ENCODE data around the gene SLC39A11. TPM values are rescaled to one million over a fixed set of nuclear protein-coding genes. Genes with fewer than 3 reads are reported as not detected.

Gene SLC39A11
- total RNA-seq, 1 experiment from 2014 or later, result 15.2 TPM

DNA sequence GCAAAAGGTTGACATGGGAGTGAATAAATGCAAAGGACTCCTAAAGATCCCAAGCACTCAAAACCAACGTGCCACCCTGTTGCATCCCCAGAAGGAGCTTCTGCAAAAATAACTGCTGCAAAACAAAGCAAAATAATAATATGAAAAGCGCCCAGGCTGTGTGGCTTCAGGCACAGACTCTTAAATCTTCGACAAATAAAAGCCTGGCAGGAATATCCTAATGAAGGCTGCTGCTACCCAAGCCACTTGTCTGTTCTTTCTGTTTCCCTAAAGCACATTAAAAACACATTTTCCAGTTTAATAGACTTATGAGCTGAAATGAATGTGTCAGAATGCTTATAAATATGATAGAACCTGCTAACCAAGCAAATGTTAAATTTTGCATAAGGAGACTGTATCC, 154.0 kb downstream of the SLC39A11 start:
- Histone ChIP-seq H2BK15ac (ENCODE audit: low read depth, low read length) (no peak overlapping the region), H3K23ac (ENCODE audit: insufficient read length, low read depth, low read length) (no peak overlapping the region), H2BK120ac (ENCODE audit: low read depth, low read length, poor library complexity, severe bottlenecking) (no peak overlapping the region), H3T11ph (ENCODE audit: low read length) (no peak overlapping the region), H4K5ac (ENCODE audit: insufficient read length, low read depth, low read length) (no peak overlapping the region), H2AFZ (ENCODE audit: low read length) (no peak overlapping the region), H4K8ac (replicated peaks; ENCODE audit: insufficient read length, low read depth, low read length) (no peak overlapping the region), H3K27ac (ENCODE audit: insufficient read length, low read depth, low read length) (no peak overlapping the region), H4K20me1 (ENCODE audit: control insufficient read depth, insufficient read depth, insufficient read length) (no peaks in the 10 kb centered on the region), H2BK20ac (ENCODE audit: low read depth, low read length, poor library complexity, severe bottlenecking) (no peak overlapping the region), H3K79me2 (ENCODE audit: insufficient read depth, low read length) (no peaks in the 10 kb centered on the region), H3K23me2 (ENCODE audit: insufficient read length, low read depth, low read length, poor library complexity, severe bottlenecking) (no peaks in the 10 kb centered on the region), H3K56ac (ENCODE audit: insufficient read length, low read depth, low read length) (no peak overlapping the region), H2BK5ac (ENCODE audit: insufficient read length, low read length) (no peak overlapping the region), H3K4ac (ENCODE audit: low read depth, low read length) (no peak overlapping the region), H3K9ac (ENCODE audit: extremely low read depth, insufficient read length, low read length) (no peak overlapping the region), H2BK12ac (ENCODE audit: insufficient read length, low read depth, low read length) (no peak overlapping the region), H3K14ac (ENCODE audit: insufficient read depth, low read length) (no peak overlapping the region), H3K4me1 (ENCODE audit: insufficient read depth, low read length) (no peaks in the 10 kb centered on the region), H3K9me3 (ENCODE audit: control insufficient read depth, low read depth, low read length) (no peaks in the 10 kb centered on the region), H3K27me3 (ENCODE audit: insufficient read depth, low read length) (no peaks in the 10 kb centered on the region), H2AK5ac (ENCODE audit: insufficient read length, low read length) (no peak overlapping the region), H3K79me1 (ENCODE audit: insufficient read depth, low read depth, low read length, poor library complexity, severe bottlenecking) (no peaks in the 10 kb centered on the region), H3K4me2 (ENCODE audit: insufficient read depth, insufficient read length, low read length) (no peak overlapping the region), H3K18ac (ENCODE audit: insufficient read length, low read depth, low read length) (no peak overlapping the region), H4K91ac (ENCODE audit: insufficient read length, low read depth, low read length) (no peak overlapping the region)
- H3K4me3 Mint-ChIP-seq, result no peak overlapping the region
- H3K27ac Mint-ChIP-seq, result peak overlapping the region in 1 of 3 experiments; percentile 39; a peak in 1 of 7 replicates
- no peak for DNase-seq
- H3K9me3 Mint-ChIP-seq, result no peaks in the 10 kb centered on the region
- peaks cover 15 to 19% of the 10 kb centered on the region in 2 experiments for H3K4me1 Mint-ChIP-seq
- no peaks in the 10 kb centered on the region for H3K27me3 Mint-ChIP-seq (ENCODE audit: low read depth)
- WGBS (ENCODE audit: extremely low coverage, insufficient read length, low lambda C conversion rate), result no CpG with 5 or more reads among the region's 3 CpGs
- peaks cover 0 to 1% (median 0%) of the 10 kb centered on the region in 3 experiments; a peak in 1 of 7 replicates for H3K36me3 Mint-ChIP-seq (ENCODE audit: insufficient read depth in 1 of 3, low read depth in 3 of 3)
- TF ChIP-seq, protein P1, sequence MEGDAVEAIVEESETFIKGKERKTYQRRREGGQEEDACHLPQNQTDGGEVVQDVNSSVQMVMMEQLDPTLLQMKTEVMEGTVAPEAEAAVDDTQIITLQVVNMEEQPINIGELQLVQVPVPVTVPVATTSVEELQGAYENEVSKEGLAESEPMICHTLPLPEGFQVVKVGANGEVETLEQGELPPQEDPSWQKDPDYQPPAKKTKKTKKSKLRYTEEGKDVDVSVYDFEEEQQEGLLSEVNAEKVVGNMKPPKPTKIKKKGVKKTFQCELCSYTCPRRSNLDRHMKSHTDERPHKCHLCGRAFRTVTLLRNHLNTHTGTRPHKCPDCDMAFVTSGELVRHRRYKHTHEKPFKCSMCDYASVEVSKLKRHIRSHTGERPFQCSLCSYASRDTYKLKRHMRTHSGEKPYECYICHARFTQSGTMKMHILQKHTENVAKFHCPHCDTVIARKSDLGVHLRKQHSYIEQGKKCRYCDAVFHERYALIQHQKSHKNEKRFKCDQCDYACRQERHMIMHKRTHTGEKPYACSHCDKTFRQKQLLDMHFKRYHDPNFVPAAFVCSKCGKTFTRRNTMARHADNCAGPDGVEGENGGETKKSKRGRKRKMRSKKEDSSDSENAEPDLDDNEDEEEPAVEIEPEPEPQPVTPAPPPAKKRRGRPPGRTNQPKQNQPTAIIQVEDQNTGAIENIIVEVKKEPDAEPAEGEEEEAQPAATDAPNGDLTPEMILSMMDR (conservative IDR thresholded peaks at IDR 0.05), result no peak
